ENCODE data around the gene PRMT9. TPM values are rescaled to one million over a fixed set of nuclear protein-coding genes. Genes with fewer than 3 reads are reported as not detected.

Gene PRMT9
- polyA plus RNA-seq, 1 experiment = 3.3 TPM

- ChIA-PET CTCF (interaction anchor here (0.6 to 2.2 kb wide), 2 partner anchors 173 to 189 kb away, joined by 3 to 9 read pairs; no protein-coding TSS in a partner anchor), POLR2A (no interaction called here)
- H3K27me3 ChIP-seq (ENCODE audit: control insufficient read depth, insufficient read depth, low read length) = peaks cover 1% of the 10 kb centered on the region; the same call in 1 of the 2 replicates
- H3K36me3 ChIP-seq (ENCODE audit: control insufficient read depth, insufficient read depth, low read length) = no peaks in the 10 kb centered on the region
- no peak for DNase-seq (ENCODE audit: low read depth)
- no peak overlapping the region for H3K4me3 ChIP-seq (ENCODE audit: low read depth, low read length)
- TF ChIP-seq CTCF (IDR thresholded peaks at IDR 0.05; ENCODE audit: insufficient read depth, low read depth, low read length) = no peak
Observed at GRCh38 chr4:147693218-147693617, 9.3 kb upstream of the PRMT9 start.

GRCh38 chr4:147691820-147692219 is 7.9 kb upstream of the PRMT9 start:
- H3K27me3 ChIP-seq (ENCODE audit: control insufficient read depth, insufficient read depth, low read length) = no peaks in the 10 kb centered on the region
- no peak for DNase-seq (ENCODE audit: low read depth)
- no peak overlapping the region for H3K4me3 ChIP-seq (ENCODE audit: low read depth, low read length)
- TF ChIP-seq CTCF (IDR thresholded peaks at IDR 0.05; ENCODE audit: insufficient read depth, low read depth, low read length) = no peak
- CTCF ChIA-PET = interaction anchor here (2.2 kb wide), 1 partner anchor 174 kb away, joined by 9 read pairs; no protein-coding TSS in a partner anchor
- POLR2A ChIA-PET = no interaction called here
- H3K36me3 ChIP-seq (ENCODE audit: control insufficient read depth, insufficient read depth, low read length) = no peaks in the 10 kb centered on the region

- CTCF ChIA-PET = no interaction called here
- POLR2A ChIA-PET = no interaction called here
Observed at GRCh38 chr4:147689067-147689466, 5.1 kb upstream of the PRMT9 start.

GRCh38 chr4:147683188-147683591 is 773 bp downstream of the PRMT9 start:
- no peaks in the 10 kb centered on the region; the same call in 1 of the 2 replicates for H3K27me3 ChIP-seq (ENCODE audit: control insufficient read depth, insufficient read depth, low read length)
- peak overlapping the region; percentile 78 for H3K4me3 ChIP-seq (ENCODE audit: low read depth, low read length)
- H3K36me3 ChIP-seq (ENCODE audit: control insufficient read depth, insufficient read depth, low read length) = no peaks in the 10 kb centered on the region; the same call in 1 of the 2 replicates
- ChIA-PET CTCF (interaction anchor here (0.7 to 4.0 kb wide), 3 partner anchors 28 to 184 kb away, joined by 3 to 20 read pairs (median 4); no protein-coding TSS in a partner anchor), POLR2A (interaction anchor here (0.5 to 0.6 kb wide), 2 partner anchors 33 to 72 kb away, joined by 3 to 5 read pairs; no protein-coding TSS in a partner anchor)
- no peak for DNase-seq (ENCODE audit: low read depth)
- no peak for TF ChIP-seq CTCF (IDR thresholded peaks at IDR 0.05; ENCODE audit: insufficient read depth, low read depth, low read length)

More at GRCh38 chr4:147689067-147689466, 5.1 kb upstream of the PRMT9 start:
- TF ChIP-seq CTCF (IDR thresholded peaks at IDR 0.05; ENCODE audit: insufficient read depth, low read depth, low read length) = no peak
- Histone ChIP-seq H3K4me3 (ENCODE audit: low read depth, low read length) (no peak overlapping the region), H3K27me3 (ENCODE audit: control insufficient read depth, insufficient read depth, low read length) (no peaks in the 10 kb centered on the region), H3K36me3 (ENCODE audit: control insufficient read depth, insufficient read depth, low read length) (no peaks in the 10 kb centered on the region)
- DNase-seq (ENCODE audit: low read depth) = no peak

GRCh38 chr4:147682755-147683154 is 1.2 kb downstream of the PRMT9 start:
- no peaks in the 10 kb centered on the region; the same call in 1 of the 2 replicates for H3K27me3 ChIP-seq (ENCODE audit: control insufficient read depth, insufficient read depth, low read length)
- H3K4me3 ChIP-seq (ENCODE audit: low read depth, low read length) = no peak overlapping the region; the same call in 1 of the 2 replicates
- TF ChIP-seq CTCF (IDR thresholded peaks at IDR 0.05; ENCODE audit: insufficient read depth, low read depth, low read length) = no peak
- DNase-seq (ENCODE audit: low read depth) = no peak
- no peaks in the 10 kb centered on the region; the same call in 1 of the 2 replicates for H3K36me3 ChIP-seq (ENCODE audit: control insufficient read depth, insufficient read depth, low read length)
- ChIA-PET POLR2A (no interaction called here), CTCF (interaction anchor here (0.7 to 4.0 kb wide), 3 partner anchors 28 to 184 kb away, joined by 3 to 20 read pairs (median 4); no protein-coding TSS in a partner anchor)
